ENCODE results near the gene RHOC.

RHOC gene

DNA sequence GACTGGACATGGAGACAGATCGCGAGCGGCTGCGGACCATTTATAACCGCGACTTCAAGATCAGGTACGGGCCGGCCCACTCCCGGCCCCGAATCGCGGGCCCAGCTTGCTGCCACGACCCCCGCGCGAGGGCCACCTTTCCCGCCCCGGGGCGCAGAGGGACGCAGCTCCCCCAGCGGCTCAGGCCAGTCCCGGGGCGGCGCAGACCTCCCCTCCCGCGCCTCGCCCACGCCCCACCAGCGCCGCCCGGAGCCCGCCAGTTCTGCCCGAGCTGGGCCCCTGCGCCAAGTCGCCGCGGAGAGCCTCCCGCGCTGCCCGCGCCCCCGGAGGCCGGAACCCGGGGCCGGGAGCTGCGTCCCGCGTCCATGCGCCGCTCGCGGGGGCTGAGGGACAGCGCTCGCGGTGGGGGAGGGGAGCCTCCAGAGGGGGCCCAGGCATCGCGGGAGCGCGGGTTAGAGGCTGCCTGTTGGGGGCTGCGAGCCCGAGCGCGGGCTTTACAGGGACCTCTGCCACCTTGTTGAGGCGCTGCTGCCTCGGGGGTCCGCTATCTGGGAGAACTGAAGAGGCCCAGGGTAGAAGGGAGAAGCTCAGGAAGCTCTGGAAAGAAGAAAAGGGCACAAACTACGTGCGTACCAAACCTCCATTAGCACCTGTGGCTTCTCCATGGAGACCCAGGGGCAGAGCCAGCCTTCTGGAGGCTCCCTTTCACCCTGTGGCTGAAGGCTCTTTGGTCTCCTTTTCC, 31.8 kb downstream of the RHOC start (continued):
- TF ChIP-seq SCRT1 (tag by site-specific recombination; IDR thresholded peaks at IDR 0.05; ENCODE audit: borderline replicate concordance), result peak; percentile 96
- no peak for TF ChIP-seq ZBTB21 (tag by site-specific recombination; IDR thresholded peaks at IDR 0.05)
- TF ChIP-seq ZNF169 (tag by site-specific recombination; IDR thresholded peaks at IDR 0.05), result no peak
- TF ChIP-seq, protein P1, sequence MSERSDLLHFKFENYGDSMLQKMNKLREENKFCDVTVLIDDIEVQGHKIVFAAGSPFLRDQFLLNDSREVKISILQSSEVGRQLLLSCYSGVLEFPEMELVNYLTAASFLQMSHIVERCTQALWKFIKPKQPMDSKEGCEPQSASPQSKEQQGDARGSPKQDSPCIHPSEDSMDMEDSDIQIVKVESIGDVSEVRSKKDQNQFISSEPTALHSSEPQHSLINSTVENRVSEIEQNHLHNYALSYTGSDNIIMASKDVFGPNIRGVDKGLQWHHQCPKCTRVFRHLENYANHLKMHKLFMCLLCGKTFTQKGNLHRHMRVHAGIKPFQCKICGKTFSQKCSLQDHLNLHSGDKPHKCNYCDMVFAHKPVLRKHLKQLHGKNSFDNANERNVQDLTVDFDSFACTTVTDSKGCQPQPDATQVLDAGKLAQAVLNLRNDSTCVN (tag by site-specific recombination; optimal IDR thresholded peaks at IDR 0.05), result peak; percentile 89
- TF ChIP-seq, protein P2, sequence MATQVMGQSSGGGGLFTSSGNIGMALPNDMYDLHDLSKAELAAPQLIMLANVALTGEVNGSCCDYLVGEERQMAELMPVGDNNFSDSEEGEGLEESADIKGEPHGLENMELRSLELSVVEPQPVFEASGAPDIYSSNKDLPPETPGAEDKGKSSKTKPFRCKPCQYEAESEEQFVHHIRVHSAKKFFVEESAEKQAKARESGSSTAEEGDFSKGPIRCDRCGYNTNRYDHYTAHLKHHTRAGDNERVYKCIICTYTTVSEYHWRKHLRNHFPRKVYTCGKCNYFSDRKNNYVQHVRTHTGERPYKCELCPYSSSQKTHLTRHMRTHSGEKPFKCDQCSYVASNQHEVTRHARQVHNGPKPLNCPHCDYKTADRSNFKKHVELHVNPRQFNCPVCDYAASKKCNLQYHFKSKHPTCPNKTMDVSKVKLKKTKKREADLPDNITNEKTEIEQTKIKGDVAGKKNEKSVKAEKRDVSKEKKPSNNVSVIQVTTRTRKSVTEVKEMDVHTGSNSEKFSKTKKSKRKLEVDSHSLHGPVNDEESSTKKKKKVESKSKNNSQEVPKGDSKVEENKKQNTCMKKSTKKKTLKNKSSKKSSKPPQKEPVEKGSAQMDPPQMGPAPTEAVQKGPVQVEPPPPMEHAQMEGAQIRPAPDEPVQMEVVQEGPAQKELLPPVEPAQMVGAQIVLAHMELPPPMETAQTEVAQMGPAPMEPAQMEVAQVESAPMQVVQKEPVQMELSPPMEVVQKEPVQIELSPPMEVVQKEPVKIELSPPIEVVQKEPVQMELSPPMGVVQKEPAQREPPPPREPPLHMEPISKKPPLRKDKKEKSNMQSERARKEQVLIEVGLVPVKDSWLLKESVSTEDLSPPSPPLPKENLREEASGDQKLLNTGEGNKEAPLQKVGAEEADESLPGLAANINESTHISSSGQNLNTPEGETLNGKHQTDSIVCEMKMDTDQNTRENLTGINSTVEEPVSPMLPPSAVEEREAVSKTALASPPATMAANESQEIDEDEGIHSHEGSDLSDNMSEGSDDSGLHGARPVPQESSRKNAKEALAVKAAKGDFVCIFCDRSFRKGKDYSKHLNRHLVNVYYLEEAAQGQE (tag by site-specific recombination; IDR thresholded peaks at IDR 0.05), result peak; percentile 53
- TF ChIP-seq ZNF521 (tag by site-specific recombination; IDR thresholded peaks at IDR 0.05), result no peak
- TF ChIP-seq YY1 (tag by site-specific recombination; IDR thresholded peaks at IDR 0.05), result peak; percentile 22; the same call in 1 of the 2 replicates
- TF ChIP-seq ZNF146 (tag by site-specific recombination; IDR thresholded peaks at IDR 0.05), result no peak
- no peak for TF ChIP-seq ZNF19 (tag by site-specific recombination; IDR thresholded peaks at IDR 0.05; ENCODE audit: low read depth)
- peak; percentile 54; the same call in 1 of the 2 replicates for TF ChIP-seq ZNF677 (tag by site-specific recombination; IDR thresholded peaks at IDR 0.05)
- no peak for TF ChIP-seq ZSCAN16 (tag by site-specific recombination; IDR thresholded peaks at IDR 0.05)
- TF ChIP-seq, protein P3, sequence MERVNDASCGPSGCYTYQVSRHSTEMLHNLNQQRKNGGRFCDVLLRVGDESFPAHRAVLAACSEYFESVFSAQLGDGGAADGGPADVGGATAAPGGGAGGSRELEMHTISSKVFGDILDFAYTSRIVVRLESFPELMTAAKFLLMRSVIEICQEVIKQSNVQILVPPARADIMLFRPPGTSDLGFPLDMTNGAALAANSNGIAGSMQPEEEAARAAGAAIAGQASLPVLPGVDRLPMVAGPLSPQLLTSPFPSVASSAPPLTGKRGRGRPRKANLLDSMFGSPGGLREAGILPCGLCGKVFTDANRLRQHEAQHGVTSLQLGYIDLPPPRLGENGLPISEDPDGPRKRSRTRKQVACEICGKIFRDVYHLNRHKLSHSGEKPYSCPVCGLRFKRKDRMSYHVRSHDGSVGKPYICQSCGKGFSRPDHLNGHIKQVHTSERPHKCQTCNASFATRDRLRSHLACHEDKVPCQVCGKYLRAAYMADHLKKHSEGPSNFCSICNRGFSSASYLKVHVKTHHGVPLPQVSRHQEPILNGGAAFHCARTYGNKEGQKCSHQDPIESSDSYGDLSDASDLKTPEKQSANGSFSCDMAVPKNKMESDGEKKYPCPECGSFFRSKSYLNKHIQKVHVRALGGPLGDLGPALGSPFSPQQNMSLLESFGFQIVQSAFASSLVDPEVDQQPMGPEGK (tag by site-specific recombination; IDR thresholded peaks at IDR 0.05), result peak; percentile 70
- 0 out of 2 replicates have a peak, but pooled peaks have one; percentile 41 for TF ChIP-seq ZSCAN30 (tag by site-specific recombination; IDR thresholded peaks at IDR 0.05)
- TF ChIP-seq IKZF3 (tag by site-specific recombination; IDR thresholded peaks at IDR 0.05), result no peak
- TF ChIP-seq, protein P4, sequence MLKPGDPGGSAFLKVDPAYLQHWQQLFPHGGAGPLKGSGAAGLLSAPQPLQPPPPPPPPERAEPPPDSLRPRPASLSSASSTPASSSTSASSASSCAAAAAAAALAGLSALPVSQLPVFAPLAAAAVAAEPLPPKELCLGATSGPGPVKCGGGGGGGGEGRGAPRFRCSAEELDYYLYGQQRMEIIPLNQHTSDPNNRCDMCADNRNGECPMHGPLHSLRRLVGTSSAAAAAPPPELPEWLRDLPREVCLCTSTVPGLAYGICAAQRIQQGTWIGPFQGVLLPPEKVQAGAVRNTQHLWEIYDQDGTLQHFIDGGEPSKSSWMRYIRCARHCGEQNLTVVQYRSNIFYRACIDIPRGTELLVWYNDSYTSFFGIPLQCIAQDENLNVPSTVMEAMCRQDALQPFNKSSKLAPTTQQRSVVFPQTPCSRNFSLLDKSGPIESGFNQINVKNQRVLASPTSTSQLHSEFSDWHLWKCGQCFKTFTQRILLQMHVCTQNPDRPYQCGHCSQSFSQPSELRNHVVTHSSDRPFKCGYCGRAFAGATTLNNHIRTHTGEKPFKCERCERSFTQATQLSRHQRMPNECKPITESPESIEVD (tag by site-specific recombination; IDR thresholded peaks at IDR 0.05), result no peak
- TF ChIP-seq ZNF433 (tag by site-specific recombination; IDR thresholded peaks at IDR 0.05; ENCODE audit: low read depth), result no peak
- TF ChIP-seq, protein P5, sequence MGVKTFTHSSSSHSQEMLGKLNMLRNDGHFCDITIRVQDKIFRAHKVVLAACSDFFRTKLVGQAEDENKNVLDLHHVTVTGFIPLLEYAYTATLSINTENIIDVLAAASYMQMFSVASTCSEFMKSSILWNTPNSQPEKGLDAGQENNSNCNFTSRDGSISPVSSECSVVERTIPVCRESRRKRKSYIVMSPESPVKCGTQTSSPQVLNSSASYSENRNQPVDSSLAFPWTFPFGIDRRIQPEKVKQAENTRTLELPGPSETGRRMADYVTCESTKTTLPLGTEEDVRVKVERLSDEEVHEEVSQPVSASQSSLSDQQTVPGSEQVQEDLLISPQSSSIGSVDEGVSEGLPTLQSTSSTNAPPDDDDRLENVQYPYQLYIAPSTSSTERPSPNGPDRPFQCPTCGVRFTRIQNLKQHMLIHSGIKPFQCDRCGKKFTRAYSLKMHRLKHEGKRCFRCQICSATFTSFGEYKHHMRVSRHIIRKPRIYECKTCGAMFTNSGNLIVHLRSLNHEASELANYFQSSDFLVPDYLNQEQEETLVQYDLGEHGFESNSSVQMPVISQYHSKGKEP (tag by site-specific recombination; IDR thresholded peaks at IDR 0.05), result no peak
- TF ChIP-seq GLIS2 (tag by site-specific recombination; IDR thresholded peaks at IDR 0.05), result peak; percentile 75
- peak; percentile 96 for TF ChIP-seq ZNF223 (tag by site-specific recombination; IDR thresholded peaks at IDR 0.05)
- TF ChIP-seq ZFP69B (tag by site-specific recombination; IDR thresholded peaks at IDR 0.05), result no peak
- TF ChIP-seq GLI2 (tag by site-specific recombination; IDR thresholded peaks at IDR 0.05; ENCODE audit: borderline replicate concordance, low read depth), result no peak
- no peak for TF ChIP-seq ZNF133 (tag by site-specific recombination; IDR thresholded peaks at IDR 0.05)
- no peak for TF ChIP-seq ZNF555 (tag by site-specific recombination; conservative IDR thresholded peaks at IDR 0.05)
- TF ChIP-seq, protein P6, sequence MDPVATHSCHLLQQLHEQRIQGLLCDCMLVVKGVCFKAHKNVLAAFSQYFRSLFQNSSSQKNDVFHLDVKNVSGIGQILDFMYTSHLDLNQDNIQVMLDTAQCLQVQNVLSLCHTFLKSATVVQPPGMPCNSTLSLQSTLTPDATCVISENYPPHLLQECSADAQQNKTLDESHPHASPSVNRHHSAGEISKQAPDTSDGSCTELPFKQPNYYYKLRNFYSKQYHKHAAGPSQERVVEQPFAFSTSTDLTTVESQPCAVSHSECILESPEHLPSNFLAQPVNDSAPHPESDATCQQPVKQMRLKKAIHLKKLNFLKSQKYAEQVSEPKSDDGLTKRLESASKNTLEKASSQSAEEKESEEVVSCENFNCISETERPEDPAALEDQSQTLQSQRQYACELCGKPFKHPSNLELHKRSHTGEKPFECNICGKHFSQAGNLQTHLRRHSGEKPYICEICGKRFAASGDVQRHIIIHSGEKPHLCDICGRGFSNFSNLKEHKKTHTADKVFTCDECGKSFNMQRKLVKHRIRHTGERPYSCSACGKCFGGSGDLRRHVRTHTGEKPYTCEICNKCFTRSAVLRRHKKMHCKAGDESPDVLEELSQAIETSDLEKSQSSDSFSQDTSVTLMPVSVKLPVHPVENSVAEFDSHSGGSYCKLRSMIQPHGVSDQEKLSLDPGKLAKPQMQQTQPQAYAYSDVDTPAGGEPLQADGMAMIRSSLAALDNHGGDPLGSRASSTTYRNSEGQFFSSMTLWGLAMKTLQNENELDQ (tag by site-specific recombination; IDR thresholded peaks at IDR 0.05; ENCODE audit: low read depth), result no peak
- no peak for TF ChIP-seq ZNF202 (tag by site-specific recombination; IDR thresholded peaks at IDR 0.05; ENCODE audit: borderline replicate concordance)
- TF ChIP-seq ZNF623 (tag by site-specific recombination; IDR thresholded peaks at IDR 0.05), result no peak

Data from HEK293 (cell line).